ENCODE measurements around the gene SETD7. TPM values are rescaled to one million over a fixed set of nuclear protein-coding genes. Genes with fewer than 3 reads are reported as not detected.

The SETD7 gene
- total and polyA plus RNA-seq, 8 donors: 9.7 to 96.9 (median 31.5) TPM

- TF ChIP-seq POLR2AphosphoS5 (IDR thresholded peaks at IDR 0.05) (no peak), EP300 (IDR thresholded peaks at IDR 0.05) (no peak), CTCF (IDR thresholded peaks at IDR 0.05) (no peak), POLR2A (IDR thresholded peaks at IDR 0.05) (no peak)
- Histone ChIP-seq H3K27me3 (no peaks in the 10 kb centered on the region), H3K9me3 (no peaks in the 10 kb centered on the region), H3K4me1 (peaks cover 5 to 36% (median 14%) of the 10 kb centered on the region in 4 donors), H3K27ac (peak overlapping the region; percentile 6 to 65 (median 33)), H3K36me3 (peaks cover 5 to 28% (median 20%) of the 10 kb centered on the region in 4 donors), H3K4me3 (no peak overlapping the region)
- WGBS, 5 donors: 19 to 40% (median 30%) methylated on average over 2 of the region's 2 CpGs
- DNase-seq: no peak
- intact Hi-C loops (cut with DNase I; ENCODE audit: low total_unique reads): no loop called here
Measured at GRCh38 chr4:139535228-139535870, 20.7 kb downstream of the SETD7 start.

GRCh38 chr4:139534287-139534950, 21.6 kb downstream of the SETD7 start:
- Histone ChIP-seq H3K9me3 (no peaks in the 10 kb centered on the region), H3K36me3 (peaks cover 5 to 28% (median 20%) of the 10 kb centered on the region in 4 donors), H3K4me1 (peaks cover 5 to 36% (median 17%) of the 10 kb centered on the region in 4 donors), H3K4me3 (no peak overlapping the region), H3K27me3 (no peaks in the 10 kb centered on the region), H3K27ac (no peak overlapping the region)
- TF ChIP-seq POLR2AphosphoS5 (IDR thresholded peaks at IDR 0.05): no peak
- no peak for TF ChIP-seq POLR2A (IDR thresholded peaks at IDR 0.05)
- no peak for TF ChIP-seq EP300 (IDR thresholded peaks at IDR 0.05)
- no peak for TF ChIP-seq CTCF (IDR thresholded peaks at IDR 0.05)
- intact Hi-C loops (cut with DNase I; ENCODE audit: low total_unique reads): no loop called here
- no peak for DNase-seq
- WGBS, 5 donors: 87 to 95% (median 90%) methylated on average over 9 of the region's 9 CpGs

GRCh38 chr4:139533511-139533910, 22.5 kb downstream of the SETD7 start:
- DNase-seq: no peak
- no peak overlapping the region for H3K4me3 ChIP-seq

More at GRCh38 chr4:139533511-139533910, 22.5 kb downstream of the SETD7 start:
- intact Hi-C loops (cut with DNase I; ENCODE audit: low total_unique reads): no loop called here
- no peaks in the 10 kb centered on the region for H3K27me3 ChIP-seq
- TF ChIP-seq POLR2A (IDR thresholded peaks at IDR 0.05) (no peak), EP300 (IDR thresholded peaks at IDR 0.05) (no peak), CTCF (IDR thresholded peaks at IDR 0.05) (no peak), POLR2AphosphoS5 (IDR thresholded peaks at IDR 0.05) (no peak)
- peaks cover 5 to 36% (median 20%) of the 10 kb centered on the region in 4 donors for H3K4me1 ChIP-seq
- 65 to 94% (median 74%) methylated on average over 3 of the region's 3 CpGs for WGBS, 5 donors
- H3K27ac ChIP-seq: peak overlapping the region in 1 of 5 donors; percentile 22
- no peaks in the 10 kb centered on the region for H3K9me3 ChIP-seq
- H3K36me3 ChIP-seq: peaks cover 5 to 36% (median 25%) of the 10 kb centered on the region in 4 donors

Measured in stomach (tissue), 9 donors.